Mesendoderm (in vitro differentiated cells): ENCODE measurements around the gene SERINC2.

Source experiments
- DNase-seq: peaks from one replicate; pipeline ENCODE4 v3.0.0; 2013
- H2AK5ac ChIP-seq: 2 replicates; pipeline ENCODE4 v1.6.1; 2013; ENCODE audit warnings: low read length, inconsistent platforms
- H2BK120ac ChIP-seq: 2 replicates; pipeline ENCODE4 v1.6.1; 2013; ENCODE audit warnings: low read depth, mild to moderate bottlenecking, low read length, moderate library complexity, mixed read lengths
- H2BK15ac ChIP-seq: replicated peaks from 2 replicates; pipeline ENCODE4 v1.6.1; 2013; ENCODE audit warnings: low read depth, mild to moderate bottlenecking, moderate library complexity
- H2BK5ac ChIP-seq: 2 replicates; pipeline ENCODE4 v1.6.1; 2013; ENCODE audit warnings: low read length, inconsistent platforms
- H3K18ac ChIP-seq: 2 replicates; pipeline ENCODE4 v1.6.1; 2013; ENCODE audit warnings: mild to moderate bottlenecking, low read length, mixed read lengths
- H3K23ac ChIP-seq: one replicate; pipeline ENCODE4 v1.6.1; 2013; ENCODE audit warnings: low read length
- H3K27ac ChIP-seq: 2 replicates; pipeline ENCODE4 v1.5.1; 2013; ENCODE audit warnings: low read depth, mild to moderate bottlenecking, inconsistent platforms, low read length, moderate library complexity
- H3K27me3 ChIP-seq: 2 replicates; pipeline ENCODE4 v1.6.1; 2013; ENCODE audit warnings: low read length, control low read depth, mild to moderate bottlenecking, inconsistent platforms; ENCODE audit not compliant: insufficient read depth, poor library complexity
- H3K36me3 ChIP-seq: 2 replicates; pipeline ENCODE4 v1.6.1; 2013; ENCODE audit warnings: low read length, inconsistent platforms; ENCODE audit not compliant: control insufficient read depth, insufficient read depth
- H3K4ac ChIP-seq: one replicate; pipeline ENCODE4 v1.6.1; 2013; ENCODE audit warnings: low read depth, mild to moderate bottlenecking, low read length, moderate library complexity
- H3K4me1 ChIP-seq: 2 replicates; pipeline ENCODE4 v1.6.1; 2013; ENCODE audit warnings: low read depth, low read length, inconsistent platforms; ENCODE audit not compliant: control insufficient read depth
- H3K4me2 ChIP-seq: 2 replicates; pipeline ENCODE4 v1.6.1; 2013; ENCODE audit warnings: low read length
- H3K4me3 ChIP-seq: 2 replicates; pipeline ENCODE4 v1.5.1; 2013; ENCODE audit warnings: mild to moderate bottlenecking, low read length
- H3K56ac ChIP-seq: one replicate; pipeline ENCODE4 v1.6.1; 2013; ENCODE audit warnings: low read length
- H3K79me1 ChIP-seq: 2 replicates; pipeline ENCODE4 v1.6.1; 2013; ENCODE audit warnings: low read length, inconsistent platforms
- H3K79me2 ChIP-seq: 2 replicates; pipeline ENCODE4 v1.6.1; 2013; ENCODE audit warnings: mild to moderate bottlenecking, low read length; ENCODE audit not compliant: control insufficient read depth, insufficient read depth
- H3K9ac ChIP-seq: 2 replicates; pipeline ENCODE4 v1.6.1; 2013; ENCODE audit warnings: low read length, inconsistent platforms
- H4K5ac ChIP-seq: one replicate; pipeline ENCODE4 v1.6.1; 2013; ENCODE audit warnings: low read length
- H4K8ac ChIP-seq: one replicate; pipeline ENCODE4 v1.6.1; 2013; ENCODE audit warnings: low read depth, mild to moderate bottlenecking, control low read depth, low read length, moderate library complexity
- WGBS: extraction: QIAGEN DNeasy Blood & Tissue Kit; methylation state at CpG from one replicate; pipeline ENCODE4 v1.1.7; 2013; ENCODE audit warnings: low lambda C conversion rate, missing lambda C conversion rate; ENCODE audit not compliant: insufficient coverage; ENCODE audit errors: extremely low coverage; 5-methylcytosine and 5-hydroxymethylcytosine counted together

SERINC2 gene

GRCh38 chr1:31441073-31441472 is 28.1 kb downstream of the SERINC2 start:
- no peak overlapping the region for H4K5ac ChIP-seq
- H2AK5ac ChIP-seq, result no peak overlapping the region
- no peak overlapping the region for H3K23ac ChIP-seq
- H2BK5ac ChIP-seq, result no peak overlapping the region
- no peak overlapping the region for H3K18ac ChIP-seq
- H4K8ac ChIP-seq, result no peak overlapping the region
- DNase-seq, result no peak
- no peak overlapping the region for H2BK120ac ChIP-seq
- no peaks in the 10 kb centered on the region for H3K36me3 ChIP-seq
- H3K4me3 ChIP-seq, result no peak overlapping the region
- H3K27me3 ChIP-seq, result no peaks in the 10 kb centered on the region
- H3K79me2 ChIP-seq, result no peaks in the 10 kb centered on the region
- H2BK15ac ChIP-seq, result no peak overlapping the region
- WGBS, result no CpG with 5 or more reads among the region's 3 CpGs
- no peaks in the 10 kb centered on the region for H3K79me1 ChIP-seq
- H3K4ac ChIP-seq, result no peak overlapping the region
- no peak overlapping the region for H3K4me2 ChIP-seq
- H3K56ac ChIP-seq, result no peak overlapping the region
- H3K9ac ChIP-seq, result no peak overlapping the region
- no peak overlapping the region for H3K27ac ChIP-seq
- no peaks in the 10 kb centered on the region for H3K4me1 ChIP-seq

- no peak overlapping the region for H2BK5ac ChIP-seq
- no peak overlapping the region for H3K9ac ChIP-seq
- H3K27ac ChIP-seq, result no peak overlapping the region
- H3K18ac ChIP-seq, result no peak overlapping the region
- H3K79me2 ChIP-seq, result no peaks in the 10 kb centered on the region
- H3K23ac ChIP-seq, result no peak overlapping the region
- no peaks in the 10 kb centered on the region for H3K27me3 ChIP-seq
- H2BK120ac ChIP-seq, result no peak overlapping the region
- no peak overlapping the region for H2BK15ac ChIP-seq
- no peaks in the 10 kb centered on the region for H3K4me1 ChIP-seq
- H3K4me2 ChIP-seq, result no peak overlapping the region
- no CpG with 5 or more reads among the region's 4 CpGs for WGBS
- no peak for DNase-seq
- H4K5ac ChIP-seq, result no peak overlapping the region
- H3K56ac ChIP-seq, result no peak overlapping the region
- H3K36me3 ChIP-seq, result no peaks in the 10 kb centered on the region
- H4K8ac ChIP-seq, result no peak overlapping the region
- no peaks in the 10 kb centered on the region for H3K79me1 ChIP-seq
- no peak overlapping the region for H3K4me3 ChIP-seq
- no peak overlapping the region for H3K4ac ChIP-seq
- no peak overlapping the region for H2AK5ac ChIP-seq
Observed at GRCh38 chr1:31441558-31441957, 28.5 kb downstream of the SERINC2 start.

- H3K36me3 ChIP-seq, result no peaks in the 10 kb centered on the region
- no peak overlapping the region for H2AK5ac ChIP-seq
- H2BK120ac ChIP-seq, result no peak overlapping the region
- no peaks in the 10 kb centered on the region for H3K79me2 ChIP-seq
- no CpG with 5 or more reads among the region's 10 CpGs for WGBS
- H3K4me2 ChIP-seq, result no peak overlapping the region
- no peak overlapping the region for H3K9ac ChIP-seq
- no peak overlapping the region for H4K8ac ChIP-seq
- H3K18ac ChIP-seq, result no peak overlapping the region
- no peaks in the 10 kb centered on the region for H3K4me1 ChIP-seq
- H3K27me3 ChIP-seq, result no peaks in the 10 kb centered on the region
- H2BK15ac ChIP-seq, result no peak overlapping the region
- no peaks in the 10 kb centered on the region for H3K79me1 ChIP-seq
- H3K27ac ChIP-seq, result no peak overlapping the region
- no peak overlapping the region for H3K56ac ChIP-seq
- H3K4me3 ChIP-seq, result no peak overlapping the region
- H2BK5ac ChIP-seq, result no peak overlapping the region
- H3K23ac ChIP-seq, result no peak overlapping the region
- no peak overlapping the region for H3K4ac ChIP-seq
- H4K5ac ChIP-seq, result no peak overlapping the region
- DNase-seq, result no peak
Observed at GRCh38 chr1:31441970-31442647, 29.1 kb downstream of the SERINC2 start.

DNA sequence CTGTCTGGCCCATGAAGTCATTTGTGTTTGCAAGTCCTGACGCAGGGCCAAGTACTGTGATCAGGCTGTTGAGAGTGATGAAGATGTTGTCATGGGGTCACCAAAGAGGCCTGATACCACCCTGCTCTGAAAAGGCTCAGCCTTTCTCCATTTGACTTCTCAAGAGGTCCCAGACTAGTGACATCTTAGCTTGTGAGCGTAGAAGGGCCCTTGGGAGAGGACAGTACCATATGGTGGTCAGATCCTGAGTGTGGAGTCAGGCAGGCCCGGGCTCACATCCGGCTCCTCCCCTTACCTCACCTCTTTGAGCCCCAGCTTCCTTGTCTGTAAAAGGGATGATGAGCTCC is 29.6 kb downstream of the SERINC2 start:
- no peak overlapping the region for H3K9ac ChIP-seq
- no peak overlapping the region for H2AK5ac ChIP-seq
- H2BK5ac ChIP-seq, result no peak overlapping the region
- no peak overlapping the region for H3K27ac ChIP-seq
- no peak overlapping the region for H4K8ac ChIP-seq
- H3K36me3 ChIP-seq, result no peaks in the 10 kb centered on the region
- no peaks in the 10 kb centered on the region for H3K79me1 ChIP-seq
- no peak overlapping the region for H3K4me2 ChIP-seq
- H3K56ac ChIP-seq, result no peak overlapping the region
- H3K18ac ChIP-seq, result no peak overlapping the region
- no peak overlapping the region for H3K4ac ChIP-seq
- H3K23ac ChIP-seq, result no peak overlapping the region
- no peak for DNase-seq
- H2BK15ac ChIP-seq, result no peak overlapping the region
- H3K27me3 ChIP-seq, result no peaks in the 10 kb centered on the region
- H4K5ac ChIP-seq, result no peak overlapping the region
- no CpG with 5 or more reads among the region's 4 CpGs for WGBS
- no peak overlapping the region for H3K4me3 ChIP-seq
- H2BK120ac ChIP-seq, result no peak overlapping the region
- no peaks in the 10 kb centered on the region for H3K4me1 ChIP-seq
- H3K79me2 ChIP-seq, result no peaks in the 10 kb centered on the region

GRCh38 chr1:31443673-31444072 is 30.7 kb downstream of the SERINC2 start:
- no peak overlapping the region for H4K8ac ChIP-seq
- H2BK120ac ChIP-seq, result no peak overlapping the region
- H3K56ac ChIP-seq, result no peak overlapping the region
- no peak overlapping the region for H2AK5ac ChIP-seq
- H2BK5ac ChIP-seq, result no peak overlapping the region
- WGBS, result no CpG with 5 or more reads among the region's 1 CpG
- no peak overlapping the region for H3K4me2 ChIP-seq
- no peak overlapping the region for H3K23ac ChIP-seq
- no peak overlapping the region for H3K4ac ChIP-seq
- H3K79me2 ChIP-seq, result no peaks in the 10 kb centered on the region
- no peaks in the 10 kb centered on the region for H3K36me3 ChIP-seq
- no peak overlapping the region for H3K27ac ChIP-seq
- no peak overlapping the region for H2BK15ac ChIP-seq
- no peaks in the 10 kb centered on the region for H3K79me1 ChIP-seq
- H3K4me1 ChIP-seq, result no peaks in the 10 kb centered on the region
- no peak overlapping the region for H4K5ac ChIP-seq
- no peak overlapping the region for H3K4me3 ChIP-seq
- H3K18ac ChIP-seq, result no peak overlapping the region
- H3K9ac ChIP-seq, result no peak overlapping the region
- H3K27me3 ChIP-seq, result no peaks in the 10 kb centered on the region
- DNase-seq, result no peak
